Measurements from ENCODE around the gene MAPKBP1. TPM values are rescaled to one million over a fixed set of nuclear protein-coding genes. Genes with fewer than 3 reads are reported as not detected.

Gene MAPKBP1
- total RNA-seq, 6 experiments from 2014 or later, result 4.3 to 7.9 (median 5.7) TPM

DNA sequence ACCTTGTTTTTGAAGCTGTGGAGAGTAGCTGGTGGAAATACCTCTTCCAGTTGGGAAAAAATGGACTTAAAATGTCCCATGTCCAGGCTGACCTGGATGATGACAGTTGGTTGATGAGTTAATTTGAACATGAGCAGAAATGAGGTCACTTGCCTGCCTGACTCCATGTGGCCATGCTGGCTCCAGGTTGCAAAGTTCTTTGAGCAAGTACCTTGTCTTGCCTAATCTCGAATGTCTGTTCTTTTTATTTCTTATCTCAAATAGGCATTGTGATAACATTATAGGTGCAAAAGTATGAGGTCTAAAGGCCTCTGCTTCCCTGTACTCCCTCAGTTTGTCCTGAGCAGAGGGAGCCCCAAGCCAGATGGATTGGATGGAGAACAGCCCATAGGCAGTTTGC, 9.0 kb downstream of the MAPKBP1 start:
- Histone ChIP-seq H3K27me3 (no peaks in the 10 kb centered on the region), H3K36me3 (no peaks in the 10 kb centered on the region), H3K27ac (no peak overlapping the region), H3K4me3 (no peak overlapping the region), H3K4me1 (peaks cover 0 to 6% (median 0%) of the 10 kb centered on the region in 4 donors), H3K9me3 (no peaks in the 10 kb centered on the region)
- TF ChIP-seq, protein P1, sequence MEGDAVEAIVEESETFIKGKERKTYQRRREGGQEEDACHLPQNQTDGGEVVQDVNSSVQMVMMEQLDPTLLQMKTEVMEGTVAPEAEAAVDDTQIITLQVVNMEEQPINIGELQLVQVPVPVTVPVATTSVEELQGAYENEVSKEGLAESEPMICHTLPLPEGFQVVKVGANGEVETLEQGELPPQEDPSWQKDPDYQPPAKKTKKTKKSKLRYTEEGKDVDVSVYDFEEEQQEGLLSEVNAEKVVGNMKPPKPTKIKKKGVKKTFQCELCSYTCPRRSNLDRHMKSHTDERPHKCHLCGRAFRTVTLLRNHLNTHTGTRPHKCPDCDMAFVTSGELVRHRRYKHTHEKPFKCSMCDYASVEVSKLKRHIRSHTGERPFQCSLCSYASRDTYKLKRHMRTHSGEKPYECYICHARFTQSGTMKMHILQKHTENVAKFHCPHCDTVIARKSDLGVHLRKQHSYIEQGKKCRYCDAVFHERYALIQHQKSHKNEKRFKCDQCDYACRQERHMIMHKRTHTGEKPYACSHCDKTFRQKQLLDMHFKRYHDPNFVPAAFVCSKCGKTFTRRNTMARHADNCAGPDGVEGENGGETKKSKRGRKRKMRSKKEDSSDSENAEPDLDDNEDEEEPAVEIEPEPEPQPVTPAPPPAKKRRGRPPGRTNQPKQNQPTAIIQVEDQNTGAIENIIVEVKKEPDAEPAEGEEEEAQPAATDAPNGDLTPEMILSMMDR (IDR thresholded peaks at IDR 0.05), result no peak
- TF ChIP-seq POLR2A (IDR thresholded peaks at IDR 0.05), result no peak
- intact Hi-C loops (cut with DNase I), result no loop called here
- ATAC-seq (peak in 1 of 4 donors; percentile 53), DNase-seq (no peak)
- 20% methylated on average over 1 of the region's 1 CpG for WGBS (ENCODE audit: insufficient coverage, low coverage, low lambda C conversion rate, missing lambda C conversion rate)

DNA sequence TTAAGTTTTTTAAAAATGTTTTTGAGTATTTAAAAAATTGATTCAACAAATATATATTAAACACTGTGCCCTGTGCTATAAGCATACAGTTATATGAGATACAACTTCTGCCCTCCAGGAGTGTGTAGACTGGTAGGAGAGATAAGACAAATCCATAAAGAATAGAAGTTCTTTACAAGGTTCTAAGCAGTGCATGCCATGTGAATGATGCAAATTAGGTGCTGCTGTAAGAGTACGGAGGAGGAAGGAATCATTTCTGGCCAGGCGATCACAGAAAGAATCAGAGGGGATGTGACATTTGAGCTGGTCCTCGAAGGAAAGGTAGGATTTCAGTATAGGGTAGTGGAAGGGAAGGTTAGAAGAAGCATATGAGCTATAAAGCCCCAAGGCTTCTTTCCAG, 14.0 kb downstream of the MAPKBP1 start:
- H3K9me3 ChIP-seq, result no peaks in the 10 kb centered on the region
- intact Hi-C loops (cut with DNase I), result no loop called here
- H3K4me1 ChIP-seq, result peaks cover 0 to 19% (median 5%) of the 10 kb centered on the region in 4 donors
- TF ChIP-seq, protein P1 (IDR thresholded peaks at IDR 0.05), result no peak
- TF ChIP-seq POLR2A (IDR thresholded peaks at IDR 0.05), result no peak
- H3K27ac ChIP-seq, result no peak overlapping the region
- no peaks in the 10 kb centered on the region for H3K27me3 ChIP-seq
- ATAC-seq (no peak), DNase-seq (no peak)
- H3K4me3 ChIP-seq, result no peak overlapping the region
- no peaks in the 10 kb centered on the region for H3K36me3 ChIP-seq
- 81% methylated on average over 3 of the region's 3 CpGs for WGBS (ENCODE audit: insufficient coverage, low coverage, low lambda C conversion rate, missing lambda C conversion rate)

GRCh38 chr15:41789236-41789635, 15.0 kb downstream of the MAPKBP1 start:
- Histone ChIP-seq H3K4me3 (no peak overlapping the region), H3K27me3 (no peaks in the 10 kb centered on the region), H3K4me1 (peaks cover 0 to 19% (median 5%) of the 10 kb centered on the region in 4 donors), H3K36me3 (no peaks in the 10 kb centered on the region), H3K27ac (no peak overlapping the region), H3K9me3 (no peaks in the 10 kb centered on the region)
- DNase-seq, result no peak
- WGBS (ENCODE audit: insufficient coverage, low coverage, low lambda C conversion rate, missing lambda C conversion rate), result 58% methylated on average over 4 of the region's 4 CpGs
- intact Hi-C loops (cut with DNase I), result no loop called here
- no peak for ATAC-seq
- no peak for TF ChIP-seq POLR2A (IDR thresholded peaks at IDR 0.05)
- TF ChIP-seq, protein P1 (IDR thresholded peaks at IDR 0.05), result no peak

GRCh38 chr15:41789662-41790061, 15.4 kb downstream of the MAPKBP1 start:
- TF ChIP-seq, protein P1 (IDR thresholded peaks at IDR 0.05), result no peak
- TF ChIP-seq POLR2A (IDR thresholded peaks at IDR 0.05), result no peak
- ATAC-seq (no peak), DNase-seq (no peak)
- intact Hi-C loops (cut with DNase I), result no loop called here
- peaks cover 0 to 19% (median 5%) of the 10 kb centered on the region in 4 donors for H3K4me1 ChIP-seq
- no peak overlapping the region for H3K4me3 ChIP-seq
- no peak overlapping the region for H3K27ac ChIP-seq
- no peaks in the 10 kb centered on the region for H3K36me3 ChIP-seq
- H3K9me3 ChIP-seq, result no peaks in the 10 kb centered on the region
- H3K27me3 ChIP-seq, result no peaks in the 10 kb centered on the region

DNA sequence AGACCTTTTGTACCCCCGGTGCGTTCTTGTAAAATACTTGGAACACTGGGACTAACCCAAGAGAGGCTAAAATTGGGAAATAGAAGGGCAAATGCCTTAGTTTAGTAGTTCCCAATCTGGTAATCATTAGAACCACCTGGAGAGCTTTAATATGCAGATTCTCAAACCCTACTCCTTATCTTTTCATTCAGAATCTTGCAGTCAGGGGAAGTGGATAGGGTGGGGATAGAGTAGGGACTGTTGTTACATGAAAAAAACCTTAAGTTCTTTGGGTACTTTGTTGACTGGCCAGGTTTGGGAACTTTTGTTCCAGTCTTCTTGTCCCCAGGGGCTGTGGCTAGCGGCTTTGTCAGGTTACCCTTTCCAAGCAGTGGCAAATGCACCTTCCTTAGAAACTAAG, 15.9 kb downstream of the MAPKBP1 start:
- Histone ChIP-seq H3K4me1 (peaks cover 0 to 19% (median 5%) of the 10 kb centered on the region in 4 donors), H3K27ac (peak overlapping the region in 1 of 3 donors; percentile 34), H3K9me3 (no peaks in the 10 kb centered on the region), H3K27me3 (no peaks in the 10 kb centered on the region), H3K36me3 (no peaks in the 10 kb centered on the region), H3K4me3 (no peak overlapping the region)
- TF ChIP-seq, protein P1 (IDR thresholded peaks at IDR 0.05), result no peak
- no peak for TF ChIP-seq POLR2A (IDR thresholded peaks at IDR 0.05)
- DNase-seq (no peak), ATAC-seq (no peak)
- WGBS (ENCODE audit: insufficient coverage, low coverage, low lambda C conversion rate, missing lambda C conversion rate), result 88% methylated on average over 3 of the region's 3 CpGs
- intact Hi-C loops (cut with DNase I), result no loop called here

All from right lobe of liver (tissue), 6 donors.